GM12872 (cell line): ENCODE measurements around the gene NCEH1.

Experiments used
- CTCF ChIP-seq: IDR thresholded peaks from 3 replicates; pipeline ENCODE4 v1.5.1; 2011; ENCODE audit warnings: low read depth, mild to moderate bottlenecking, low read length, moderate library complexity; ENCODE audit not compliant: insufficient read depth

The NCEH1 gene

DNA sequence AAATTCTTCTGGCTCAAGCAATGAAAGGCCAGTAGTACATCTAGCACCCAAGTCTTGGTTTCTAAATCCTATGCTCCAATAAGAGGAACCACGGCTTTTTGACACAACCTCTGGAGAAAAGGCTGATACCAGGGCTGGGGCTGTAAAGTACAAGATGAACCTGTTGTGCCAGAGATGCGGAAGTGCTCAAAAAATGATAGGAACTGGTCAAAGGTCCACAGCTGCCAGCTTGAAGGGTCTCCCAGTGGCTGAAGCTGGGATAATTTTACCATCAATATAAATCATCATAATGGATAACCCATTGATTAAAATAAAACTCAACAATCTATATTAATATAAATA, 558 bp upstream of the NCEH1 start:
- no peak for TF ChIP-seq CTCF

DNA sequence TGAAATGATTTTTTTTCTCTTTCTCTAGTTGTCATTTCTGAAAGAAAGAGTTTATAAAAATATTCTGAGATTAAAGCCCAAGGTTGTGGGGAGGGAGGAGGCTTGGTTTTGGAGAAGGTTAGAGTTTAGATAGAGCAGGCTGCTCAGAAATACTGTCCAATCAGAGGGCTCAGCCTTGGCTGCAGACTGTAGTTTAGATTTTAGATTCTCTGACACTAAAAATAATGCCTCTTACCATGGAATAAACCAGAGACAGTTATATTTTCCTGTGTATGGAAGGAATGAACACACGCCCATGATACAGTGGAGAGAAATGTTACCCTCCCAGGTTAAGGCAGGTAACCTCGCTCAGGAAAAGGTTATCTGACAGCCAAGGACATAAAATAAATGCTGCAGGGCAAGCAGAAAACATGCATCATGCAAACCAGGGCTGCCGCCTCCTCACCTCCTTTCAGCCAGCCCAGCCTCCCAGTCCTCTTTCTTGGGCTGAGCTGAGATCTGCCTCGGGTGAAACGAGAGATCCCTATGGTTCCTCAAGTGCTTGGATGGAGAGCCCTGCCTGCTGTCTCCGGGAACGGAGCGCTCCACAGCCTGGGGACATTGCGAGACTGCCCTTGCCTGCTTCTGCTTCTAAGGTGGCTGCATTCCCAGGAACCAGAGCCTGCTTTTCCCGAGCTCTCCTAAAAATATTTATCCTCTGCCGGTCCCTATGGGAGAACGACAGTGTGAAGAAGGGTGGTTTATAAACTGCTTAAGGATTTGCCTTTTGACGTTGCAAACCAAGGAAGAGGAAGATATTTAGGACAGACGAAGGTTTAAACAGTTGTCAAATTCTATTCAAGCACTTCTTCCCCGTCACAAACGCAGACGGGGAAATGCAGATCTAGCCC, 848 bp downstream of the NCEH1 start:
- no peak for TF ChIP-seq CTCF

DNA sequence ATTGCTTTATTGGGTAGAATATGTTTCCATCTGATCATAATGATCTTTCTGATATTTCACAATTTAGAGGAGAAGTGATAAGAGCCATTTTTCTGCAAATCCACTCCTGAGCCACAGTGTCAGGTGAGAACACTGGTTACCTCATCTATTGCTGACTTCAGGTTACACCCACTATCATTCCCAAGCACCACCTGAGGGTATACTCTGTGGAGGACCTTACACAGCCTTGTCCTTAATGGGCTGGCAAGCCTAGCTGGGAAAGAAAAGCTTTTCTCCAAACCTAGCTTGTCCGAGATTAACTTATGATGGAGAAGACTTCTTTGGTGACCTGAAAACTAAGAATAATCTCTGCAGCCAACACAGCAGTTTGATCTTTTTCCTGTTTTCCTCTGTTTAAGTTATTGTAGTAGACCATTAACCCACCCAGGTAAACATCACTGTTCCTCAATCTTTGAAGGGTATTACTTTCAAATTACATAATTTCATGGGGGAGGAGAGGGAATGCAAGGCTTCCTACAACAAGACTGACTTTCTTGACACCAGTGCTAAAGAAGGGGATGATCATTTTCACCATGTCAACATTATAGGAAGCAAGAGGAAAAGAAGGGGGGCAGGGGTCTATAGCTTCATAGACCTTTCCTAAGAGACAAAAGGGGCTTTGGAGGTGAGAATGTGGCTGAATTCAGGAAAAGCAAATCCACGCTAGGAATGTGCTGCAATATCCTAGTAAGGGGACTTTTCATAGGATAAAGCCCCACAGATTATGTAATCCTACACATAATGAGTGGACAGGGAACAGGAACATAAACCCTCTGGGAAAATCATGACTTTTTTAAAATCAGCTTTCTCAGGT, 1.7 kb downstream of the NCEH1 start:
- TF ChIP-seq CTCF = no peak

GRCh38 chr3:172707967-172708366, 2.9 kb downstream of the NCEH1 start:
- no peak for TF ChIP-seq CTCF

GRCh38 chr3:172707030-172707429, 3.8 kb downstream of the NCEH1 start:
- TF ChIP-seq CTCF = no peak

DNA sequence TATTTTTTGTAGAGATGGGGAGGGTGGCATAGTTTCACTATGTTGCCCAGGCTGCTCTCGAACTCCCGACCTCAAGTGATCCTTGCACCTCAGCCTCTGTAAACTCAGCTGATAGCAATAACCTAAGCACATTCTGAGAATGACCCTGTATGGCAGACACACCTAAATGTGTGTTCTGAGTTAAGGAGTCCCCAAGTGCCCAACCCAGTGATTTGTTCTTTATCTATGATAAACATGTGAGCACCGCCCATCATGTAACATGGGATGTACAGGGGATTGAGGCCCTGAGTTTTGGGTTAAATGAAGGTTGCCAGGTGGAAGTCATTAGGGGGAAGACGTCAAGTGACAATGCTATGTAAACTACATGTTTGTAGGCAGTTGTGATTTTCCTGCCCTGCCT, 5.7 kb downstream of the NCEH1 start:
- TF ChIP-seq CTCF = no peak

GRCh38 chr3:172704001-172704400, 6.9 kb downstream of the NCEH1 start:
- TF ChIP-seq CTCF = no peak
